ENCODE measurements around the gene EOGT. TPM values are rescaled to one million over a fixed set of nuclear protein-coding genes. Genes with fewer than 3 reads are reported as not detected.

The EOGT gene
- polyA plus RNA-seq, 2 donors, result 13.3 to 28.1 TPM

GRCh38 chr3:68941055-68941454, 72.4 kb downstream of the EOGT start:
- Histone ChIP-seq H3K27me3 (ENCODE audit: control insufficient read depth in 1 of 2, insufficient read depth in 2 of 2, low read length in 2 of 2) (peaks cover 0 to 3% of the 10 kb centered on the region in 2 donors), H3K27ac (ENCODE audit: low read depth in 2 of 2, low read length in 1 of 2) (no peak overlapping the region), H3K36me3 (ENCODE audit: control insufficient read depth in 2 of 2, insufficient read depth in 2 of 2, low read length in 1 of 2) (no peaks in the 10 kb centered on the region), H3K4me3 (ENCODE audit: low read depth in 1 of 2, low read length in 2 of 2) (no peak overlapping the region), H3K9me3 (ENCODE audit: control insufficient read depth in 2 of 2, insufficient read depth in 1 of 2, low read depth in 1 of 2, low read length in 1 of 2) (no peaks in the 10 kb centered on the region), H3K4me1 (ENCODE audit: control insufficient read depth in 2 of 2, insufficient read depth in 2 of 2, low read length in 1 of 2) (no peaks in the 10 kb centered on the region)
- 73 to 75% methylated on average over 6 of the region's 6 CpGs for WGBS, 2 donors

- WGBS, 2 donors, result 76 to 78% methylated on average over 6 of the region's 6 CpGs
- Histone ChIP-seq H3K9me3 (ENCODE audit: control insufficient read depth in 2 of 2, insufficient read depth in 1 of 2, low read depth in 1 of 2, low read length in 1 of 2) (peaks cover 0 to 5% of the 10 kb centered on the region in 2 donors), H3K27ac (ENCODE audit: low read depth in 2 of 2, low read length in 1 of 2) (no peak overlapping the region), H3K4me3 (ENCODE audit: low read depth in 1 of 2, low read length in 2 of 2) (no peak overlapping the region), H3K27me3 (ENCODE audit: control insufficient read depth in 1 of 2, insufficient read depth in 2 of 2, low read length in 2 of 2) (peaks cover 3 to 5% of the 10 kb centered on the region in 2 donors), H3K4me1 (ENCODE audit: control insufficient read depth in 2 of 2, insufficient read depth in 2 of 2, low read length in 1 of 2) (peaks cover 4 to 7% of the 10 kb centered on the region in 2 donors), H3K36me3 (ENCODE audit: control insufficient read depth in 2 of 2, insufficient read depth in 2 of 2, low read length in 1 of 2) (no peaks in the 10 kb centered on the region)
Measured at GRCh38 chr3:68936856-68937255, 76.6 kb downstream of the EOGT start.

GRCh38 chr3:68935778-68936177, 77.7 kb downstream of the EOGT start:
- Histone ChIP-seq H3K4me3 (ENCODE audit: low read depth in 1 of 2, low read length in 2 of 2) (no peak overlapping the region), H3K4me1 (ENCODE audit: control insufficient read depth in 2 of 2, insufficient read depth in 2 of 2, low read length in 1 of 2) (peaks cover 4 to 8% of the 10 kb centered on the region in 2 donors), H3K27me3 (ENCODE audit: control insufficient read depth in 1 of 2, insufficient read depth in 2 of 2, low read length in 2 of 2) (peaks cover 3 to 8% of the 10 kb centered on the region in 2 donors), H3K9me3 (ENCODE audit: control insufficient read depth in 2 of 2, insufficient read depth in 1 of 2, low read depth in 1 of 2, low read length in 1 of 2) (peaks cover 0 to 5% of the 10 kb centered on the region in 2 donors), H3K27ac (ENCODE audit: low read depth in 2 of 2, low read length in 1 of 2) (no peak overlapping the region), H3K36me3 (ENCODE audit: control insufficient read depth in 2 of 2, insufficient read depth in 2 of 2, low read length in 1 of 2) (no peaks in the 10 kb centered on the region)
- 56 to 63% methylated on average over 6 of the region's 6 CpGs for WGBS, 2 donors

GRCh38 chr3:68931406-68932149, 81.9 kb downstream of the EOGT start:
- WGBS, 2 donors, result 5 to 6% methylated on average over 41 of the region's 41 CpGs
- Histone ChIP-seq H3K4me3 (ENCODE audit: low read depth in 1 of 2, low read length in 2 of 2) (peak overlapping the region in 1 of 2 donors; percentile 35), H3K27ac (ENCODE audit: low read depth in 2 of 2, low read length in 1 of 2) (no peak overlapping the region), H3K27me3 (ENCODE audit: control insufficient read depth in 1 of 2, insufficient read depth in 2 of 2, low read length in 2 of 2) (peaks cover 0 to 8% of the 10 kb centered on the region in 2 donors), H3K4me1 (ENCODE audit: control insufficient read depth in 2 of 2, insufficient read depth in 2 of 2, low read length in 1 of 2) (peaks cover 4 to 8% of the 10 kb centered on the region in 2 donors), H3K9me3 (ENCODE audit: control insufficient read depth in 2 of 2, insufficient read depth in 1 of 2, low read depth in 1 of 2, low read length in 1 of 2) (peaks cover 0 to 5% of the 10 kb centered on the region in 2 donors), H3K36me3 (ENCODE audit: control insufficient read depth in 2 of 2, insufficient read depth in 2 of 2, low read length in 1 of 2) (no peaks in the 10 kb centered on the region)

Other genes with a start within 250 kb of the EOGT start
- gene TAFA4, start 81.1 kb downstream of the EOGT start, polyA plus RNA-seq, result 1 to 10 TPM in 1 of 2 donors, not detected in 1; 1.1 TPM
- 1 to 10 TPM; 6.9 to 7.6 TPM for gene TMF1, start 38.6 kb upstream of the EOGT start, polyA plus RNA-seq
- 10 to 100 TPM; 30.7 to 34.9 TPM for gene UBA3, start 66.7 kb upstream of the EOGT start, polyA plus RNA-seq
- gene ARL6IP5, start 71.3 kb upstream of the EOGT start, polyA plus RNA-seq, result 10 to 100 TPM; 46.9 to 59.0 TPM
- under 1 TPM; 0.06 to 0.19 TPM for gene LMOD3, start 108.9 kb upstream of the EOGT start, polyA plus RNA-seq